ENCODE measurements around the gene YAP1.
A peak's percentile ranks its signal among the peaks of the same experiment; 100 is the strongest.

YAP1 gene

GRCh38 chr11:102097186-102097585 lies 13.1 kb upstream of the YAP1 start:
- no peak for TF ChIP-seq CTCF (IDR thresholded peaks at IDR 0.05)

GRCh38 chr11:102099755-102100154 lies 10.5 kb upstream of the YAP1 start:
- no peak for TF ChIP-seq CTCF (IDR thresholded peaks at IDR 0.05)
- Histone ChIP-seq H3K4me3 (ENCODE audit: low read depth in 1 of 2, low read length in 1 of 2) (no peak overlapping the region), H3K9me3 (no peaks in the 10 kb centered on the region), H3K4me1 (ENCODE audit: control insufficient read depth in 1 of 2, insufficient read depth in 1 of 2, low read depth in 1 of 2, low read length in 1 of 2) (no peaks in the 10 kb centered on the region), H3K36me3 (no peaks in the 10 kb centered on the region), H3K27me3 (peaks cover 24% of the 10 kb centered on the region), H3K27ac (no peak overlapping the region)

More at GRCh38 chr11:102097186-102097585, 13.1 kb upstream of the YAP1 start:
- no peaks in the 10 kb centered on the region for H3K4me1 ChIP-seq (ENCODE audit: control insufficient read depth in 1 of 2, insufficient read depth in 1 of 2, low read depth in 1 of 2, low read length in 1 of 2)
- no peaks in the 10 kb centered on the region for H3K36me3 ChIP-seq
- H3K9me3 ChIP-seq, result no peaks in the 10 kb centered on the region
- H3K27me3 ChIP-seq, result peaks cover 24% of the 10 kb centered on the region
- no peak overlapping the region for H3K4me3 ChIP-seq (ENCODE audit: low read depth in 1 of 2, low read length in 1 of 2)
- H3K27ac ChIP-seq, result no peak overlapping the region

- no peak overlapping the region for H3K27ac ChIP-seq
These were observed 1.4 kb upstream of the YAP1 start for GRCh38 chr11:102108734-102109440.

GRCh38 chr11:102110761-102111010 lies 439 bp downstream of the YAP1 start:
- no peak overlapping the region for H3K27ac ChIP-seq
- H3K4me3 ChIP-seq (ENCODE audit: low read depth in 1 of 2, low read length in 1 of 2), result peak overlapping the region; percentile 15 to 59
- H3K4me1 ChIP-seq (ENCODE audit: control insufficient read depth in 1 of 2, insufficient read depth in 1 of 2, low read depth in 1 of 2, low read length in 1 of 2), result peaks cover 8 to 22% of the 10 kb centered on the region in 2 experiments
- H3K36me3 ChIP-seq, result no peaks in the 10 kb centered on the region
- no peak for TF ChIP-seq CTCF (IDR thresholded peaks at IDR 0.05)
- no peaks in the 10 kb centered on the region for H3K9me3 ChIP-seq
- H3K27me3 ChIP-seq, result peaks cover 98% of the 10 kb centered on the region

More at GRCh38 chr11:102108734-102109440, 1.4 kb upstream of the YAP1 start:
- no peaks in the 10 kb centered on the region for H3K9me3 ChIP-seq
- H3K4me1 ChIP-seq (ENCODE audit: control insufficient read depth in 1 of 2, insufficient read depth in 1 of 2, low read depth in 1 of 2, low read length in 1 of 2), result peaks cover 8 to 22% of the 10 kb centered on the region in 2 experiments
- H3K27me3 ChIP-seq, result peaks cover 86% of the 10 kb centered on the region
- no peak overlapping the region for H3K4me3 ChIP-seq (ENCODE audit: low read depth in 1 of 2, low read length in 1 of 2)
- no peaks in the 10 kb centered on the region for H3K36me3 ChIP-seq
- TF ChIP-seq CTCF (IDR thresholded peaks at IDR 0.05), result no peak

GRCh38 chr11:102111011-102111786 lies 952 bp downstream of the YAP1 start:
- H3K9me3 ChIP-seq, result no peaks in the 10 kb centered on the region
- peaks cover 8 to 22% of the 10 kb centered on the region in 2 experiments for H3K4me1 ChIP-seq (ENCODE audit: control insufficient read depth in 1 of 2, insufficient read depth in 1 of 2, low read depth in 1 of 2, low read length in 1 of 2)
- peak overlapping the region; percentile 15 to 59 for H3K4me3 ChIP-seq (ENCODE audit: low read depth in 1 of 2, low read length in 1 of 2)
- peaks cover 100% of the 10 kb centered on the region for H3K27me3 ChIP-seq
- H3K27ac ChIP-seq, result no peak overlapping the region
- H3K36me3 ChIP-seq, result no peaks in the 10 kb centered on the region
- TF ChIP-seq CTCF (IDR thresholded peaks at IDR 0.05), result no peak
